ENCODE results near the gene SLIT3.
A peak's percentile ranks its signal among the peaks of the same experiment; 100 is the strongest.

Gene SLIT3

GRCh38 chr5:168867241-168867640 lies 433.7 kb downstream of the SLIT3 start:
- no peak for ATAC-seq
- TF ChIP-seq, protein P1, sequence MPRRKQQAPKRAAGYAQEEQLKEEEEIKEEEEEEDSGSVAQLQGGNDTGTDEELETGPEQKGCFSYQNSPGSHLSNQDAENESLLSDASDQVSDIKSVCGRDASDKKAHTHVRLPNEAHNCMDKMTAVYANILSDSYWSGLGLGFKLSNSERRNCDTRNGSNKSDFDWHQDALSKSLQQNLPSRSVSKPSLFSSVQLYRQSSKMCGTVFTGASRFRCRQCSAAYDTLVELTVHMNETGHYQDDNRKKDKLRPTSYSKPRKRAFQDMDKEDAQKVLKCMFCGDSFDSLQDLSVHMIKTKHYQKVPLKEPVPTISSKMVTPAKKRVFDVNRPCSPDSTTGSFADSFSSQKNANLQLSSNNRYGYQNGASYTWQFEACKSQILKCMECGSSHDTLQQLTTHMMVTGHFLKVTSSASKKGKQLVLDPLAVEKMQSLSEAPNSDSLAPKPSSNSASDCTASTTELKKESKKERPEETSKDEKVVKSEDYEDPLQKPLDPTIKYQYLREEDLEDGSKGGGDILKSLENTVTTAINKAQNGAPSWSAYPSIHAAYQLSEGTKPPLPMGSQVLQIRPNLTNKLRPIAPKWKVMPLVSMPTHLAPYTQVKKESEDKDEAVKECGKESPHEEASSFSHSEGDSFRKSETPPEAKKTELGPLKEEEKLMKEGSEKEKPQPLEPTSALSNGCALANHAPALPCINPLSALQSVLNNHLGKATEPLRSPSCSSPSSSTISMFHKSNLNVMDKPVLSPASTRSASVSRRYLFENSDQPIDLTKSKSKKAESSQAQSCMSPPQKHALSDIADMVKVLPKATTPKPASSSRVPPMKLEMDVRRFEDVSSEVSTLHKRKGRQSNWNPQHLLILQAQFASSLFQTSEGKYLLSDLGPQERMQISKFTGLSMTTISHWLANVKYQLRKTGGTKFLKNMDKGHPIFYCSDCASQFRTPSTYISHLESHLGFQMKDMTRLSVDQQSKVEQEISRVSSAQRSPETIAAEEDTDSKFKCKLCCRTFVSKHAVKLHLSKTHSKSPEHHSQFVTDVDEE (CRISPR knock-in tag; IDR thresholded peaks at IDR 0.05), result no peak
- TF ChIP-seq ZC3H10 (CRISPR knock-in tag; IDR thresholded peaks at IDR 0.05) (no peak), PATZ1 (CRISPR knock-in tag; IDR thresholded peaks at IDR 0.05; ENCODE audit: borderline replicate concordance) (no peak), TCF4 (CRISPR knock-in tag; IDR thresholded peaks at IDR 0.05; ENCODE audit: borderline replicate concordance) (no peak), BACH2 (CRISPR knock-in tag; IDR thresholded peaks at IDR 0.05; ENCODE audit: borderline replicate concordance) (no peak), ARNTL (CRISPR knock-in tag; IDR thresholded peaks at IDR 0.05; ENCODE audit: borderline replicate concordance, low read depth) (no peak), ISL1 (CRISPR knock-in tag; IDR thresholded peaks at IDR 0.05) (no peak), PPARA (CRISPR knock-in tag; IDR thresholded peaks at IDR 0.05; ENCODE audit: borderline replicate concordance) (no peak), OSR1 (CRISPR knock-in tag; IDR thresholded peaks at IDR 0.05) (no peak), ZFP30 (CRISPR knock-in tag; IDR thresholded peaks at IDR 0.05) (no peak), TOX (CRISPR knock-in tag; IDR thresholded peaks at IDR 0.05; ENCODE audit: borderline replicate concordance) (no peak), RARB (CRISPR knock-in tag; IDR thresholded peaks at IDR 0.05) (no peak), GLIS3 (CRISPR knock-in tag; IDR thresholded peaks at IDR 0.05) (no peak), ZNF70 (CRISPR knock-in tag; IDR thresholded peaks at IDR 0.05) (no peak), ZFP3 (CRISPR knock-in tag; IDR thresholded peaks at IDR 0.05) (no peak), ZNF8 (CRISPR knock-in tag; IDR thresholded peaks at IDR 0.05) (no peak), CSDC2 (CRISPR knock-in tag; IDR thresholded peaks at IDR 0.05) (no peak)
- TF ChIP-seq, protein P2, sequence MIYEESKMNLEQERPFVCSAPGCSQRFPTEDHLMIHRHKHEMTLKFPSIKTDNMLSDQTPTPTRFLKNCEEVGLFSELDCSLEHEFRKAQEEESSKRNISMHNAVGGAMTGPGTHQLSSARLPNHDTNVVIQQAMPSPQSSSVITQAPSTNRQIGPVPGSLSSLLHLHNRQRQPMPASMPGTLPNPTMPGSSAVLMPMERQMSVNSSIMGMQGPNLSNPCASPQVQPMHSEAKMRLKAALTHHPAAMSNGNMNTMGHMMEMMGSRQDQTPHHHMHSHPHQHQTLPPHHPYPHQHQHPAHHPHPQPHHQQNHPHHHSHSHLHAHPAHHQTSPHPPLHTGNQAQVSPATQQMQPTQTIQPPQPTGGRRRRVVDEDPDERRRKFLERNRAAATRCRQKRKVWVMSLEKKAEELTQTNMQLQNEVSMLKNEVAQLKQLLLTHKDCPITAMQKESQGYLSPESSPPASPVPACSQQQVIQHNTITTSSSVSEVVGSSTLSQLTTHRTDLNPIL (CRISPR knock-in tag; IDR thresholded peaks at IDR 0.05; ENCODE audit: low read depth), result no peak
- TF ChIP-seq, protein P3, sequence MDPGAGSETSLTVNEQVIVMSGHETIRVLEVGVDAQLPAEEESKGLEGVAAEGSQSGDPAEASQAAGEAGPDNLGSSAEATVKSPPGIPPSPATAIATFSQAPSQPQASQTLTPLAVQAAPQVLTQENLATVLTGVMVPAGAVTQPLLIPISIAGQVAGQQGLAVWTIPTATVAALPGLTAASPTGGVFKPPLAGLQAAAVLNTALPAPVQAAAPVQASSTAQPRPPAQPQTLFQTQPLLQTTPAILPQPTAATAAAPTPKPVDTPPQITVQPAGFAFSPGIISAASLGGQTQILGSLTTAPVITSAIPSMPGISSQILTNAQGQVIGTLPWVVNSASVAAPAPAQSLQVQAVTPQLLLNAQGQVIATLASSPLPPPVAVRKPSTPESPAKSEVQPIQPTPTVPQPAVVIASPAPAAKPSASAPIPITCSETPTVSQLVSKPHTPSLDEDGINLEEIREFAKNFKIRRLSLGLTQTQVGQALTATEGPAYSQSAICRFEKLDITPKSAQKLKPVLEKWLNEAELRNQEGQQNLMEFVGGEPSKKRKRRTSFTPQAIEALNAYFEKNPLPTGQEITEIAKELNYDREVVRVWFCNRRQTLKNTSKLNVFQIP (CRISPR knock-in tag; IDR thresholded peaks at IDR 0.05; ENCODE audit: borderline replicate concordance, low read depth), result no peak
- TF ChIP-seq, protein P4, sequence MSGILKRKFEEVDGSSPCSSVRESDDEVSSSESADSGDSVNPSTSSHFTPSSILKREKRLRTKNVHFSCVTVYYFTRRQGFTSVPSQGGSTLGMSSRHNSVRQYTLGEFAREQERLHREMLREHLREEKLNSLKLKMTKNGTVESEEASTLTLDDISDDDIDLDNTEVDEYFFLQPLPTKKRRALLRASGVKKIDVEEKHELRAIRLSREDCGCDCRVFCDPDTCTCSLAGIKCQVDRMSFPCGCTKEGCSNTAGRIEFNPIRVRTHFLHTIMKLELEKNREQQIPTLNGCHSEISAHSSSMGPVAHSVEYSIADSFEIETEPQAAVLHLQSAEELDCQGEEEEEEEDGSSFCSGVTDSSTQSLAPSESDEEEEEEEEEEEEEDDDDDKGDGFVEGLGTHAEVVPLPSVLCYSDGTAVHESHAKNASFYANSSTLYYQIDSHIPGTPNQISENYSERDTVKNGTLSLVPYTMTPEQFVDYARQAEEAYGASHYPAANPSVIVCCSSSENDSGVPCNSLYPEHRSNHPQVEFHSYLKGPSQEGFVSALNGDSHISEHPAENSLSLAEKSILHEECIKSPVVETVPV (CRISPR knock-in tag; IDR thresholded peaks at IDR 0.05), result no peak

- no peak for TF ChIP-seq OSR1 (CRISPR knock-in tag; IDR thresholded peaks at IDR 0.05)
- ATAC-seq, result peak; percentile 78
Measured at GRCh38 chr5:168865968-168866367, 435.0 kb downstream of the SLIT3 start.

DNA sequence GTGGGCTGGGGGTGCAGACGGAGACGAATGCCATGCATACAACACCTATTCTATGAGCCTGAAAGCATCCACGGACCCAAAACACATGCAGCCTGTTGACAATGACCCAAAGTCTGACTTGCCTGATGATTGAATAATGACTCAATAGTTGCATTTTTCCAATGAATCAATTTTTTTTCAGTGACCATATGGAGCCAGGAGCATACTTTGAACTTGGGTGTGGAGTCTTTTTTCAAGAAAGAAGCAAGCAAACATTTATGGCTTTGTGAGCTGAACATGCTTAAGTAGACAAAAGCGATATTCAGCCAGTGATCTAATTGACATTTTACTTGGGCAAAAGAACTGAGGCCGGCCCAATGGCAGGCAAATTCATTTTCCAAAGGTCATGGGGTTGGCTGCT lies 437.9 kb downstream of the SLIT3 start:
- ATAC-seq, result no peak
- TF ChIP-seq ZNF8 (CRISPR knock-in tag; IDR thresholded peaks at IDR 0.05) (no peak), PPARA (CRISPR knock-in tag; IDR thresholded peaks at IDR 0.05; ENCODE audit: borderline replicate concordance) (no peak), TOX (CRISPR knock-in tag; IDR thresholded peaks at IDR 0.05; ENCODE audit: borderline replicate concordance) (no peak), SNAI2 (CRISPR knock-in tag; IDR thresholded peaks at IDR 0.05) (no peak), ARNTL (CRISPR knock-in tag; IDR thresholded peaks at IDR 0.05; ENCODE audit: borderline replicate concordance, low read depth) (no peak), TCF4 (CRISPR knock-in tag; IDR thresholded peaks at IDR 0.05; ENCODE audit: borderline replicate concordance) (no peak), RARB (CRISPR knock-in tag; IDR thresholded peaks at IDR 0.05) (no peak), PATZ1 (CRISPR knock-in tag; IDR thresholded peaks at IDR 0.05; ENCODE audit: borderline replicate concordance) (no peak), BACH2 (CRISPR knock-in tag; IDR thresholded peaks at IDR 0.05; ENCODE audit: borderline replicate concordance) (no peak), ISL1 (CRISPR knock-in tag; IDR thresholded peaks at IDR 0.05) (no peak), ZC3H10 (CRISPR knock-in tag; IDR thresholded peaks at IDR 0.05) (no peak)
- TF ChIP-seq, protein P2 (CRISPR knock-in tag; IDR thresholded peaks at IDR 0.05; ENCODE audit: low read depth), result no peak
- TF ChIP-seq, protein P4 (CRISPR knock-in tag; IDR thresholded peaks at IDR 0.05), result no peak

All from SK-N-SH treated with all-trans-retinoic acid at 6 μM for 48 hours (cell line).